ENCODE results near the gene LRMDA.

Gene LRMDA

DNA sequence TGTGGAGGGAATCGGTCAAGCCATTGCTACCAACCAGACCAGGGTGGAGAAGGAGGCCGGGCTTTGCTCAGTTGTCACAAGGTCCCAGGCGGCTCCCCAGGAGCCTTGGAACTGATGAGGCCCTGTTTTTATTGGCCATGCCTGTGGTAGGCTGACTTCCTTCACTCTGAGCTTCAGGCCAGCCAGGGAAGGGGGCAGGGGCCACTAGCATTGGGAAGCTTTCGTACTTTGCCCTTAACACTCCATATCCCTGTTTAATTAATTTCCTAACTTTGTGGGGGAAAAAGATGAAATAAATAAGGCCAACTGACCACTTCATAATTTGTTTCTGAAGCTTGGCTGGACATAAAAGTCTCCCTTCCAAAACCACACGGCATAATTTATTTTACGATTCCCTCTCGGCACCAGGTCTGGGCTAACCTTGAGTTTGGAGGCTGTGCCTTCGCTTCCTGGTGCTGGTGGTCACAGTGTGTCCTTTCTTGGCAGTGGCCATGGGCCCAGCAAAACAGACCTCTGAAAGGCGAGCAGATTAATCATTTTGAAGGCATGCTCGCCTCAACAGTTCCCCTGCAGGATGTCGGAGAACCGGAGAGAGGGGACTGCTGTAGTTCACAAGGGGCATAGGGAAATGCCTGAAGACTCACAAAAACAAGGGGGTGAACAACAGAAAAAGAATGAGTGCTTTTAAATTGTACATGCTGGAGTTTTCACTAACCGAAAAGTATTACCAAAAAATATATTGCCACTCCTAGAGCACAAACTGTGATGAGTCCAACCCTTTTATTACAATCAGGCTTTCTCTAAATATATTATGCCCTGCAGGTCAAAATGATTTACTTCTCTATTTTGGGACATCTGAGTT is 966.0 kb downstream of the LRMDA start:
- DNase-seq = no peak

DNA sequence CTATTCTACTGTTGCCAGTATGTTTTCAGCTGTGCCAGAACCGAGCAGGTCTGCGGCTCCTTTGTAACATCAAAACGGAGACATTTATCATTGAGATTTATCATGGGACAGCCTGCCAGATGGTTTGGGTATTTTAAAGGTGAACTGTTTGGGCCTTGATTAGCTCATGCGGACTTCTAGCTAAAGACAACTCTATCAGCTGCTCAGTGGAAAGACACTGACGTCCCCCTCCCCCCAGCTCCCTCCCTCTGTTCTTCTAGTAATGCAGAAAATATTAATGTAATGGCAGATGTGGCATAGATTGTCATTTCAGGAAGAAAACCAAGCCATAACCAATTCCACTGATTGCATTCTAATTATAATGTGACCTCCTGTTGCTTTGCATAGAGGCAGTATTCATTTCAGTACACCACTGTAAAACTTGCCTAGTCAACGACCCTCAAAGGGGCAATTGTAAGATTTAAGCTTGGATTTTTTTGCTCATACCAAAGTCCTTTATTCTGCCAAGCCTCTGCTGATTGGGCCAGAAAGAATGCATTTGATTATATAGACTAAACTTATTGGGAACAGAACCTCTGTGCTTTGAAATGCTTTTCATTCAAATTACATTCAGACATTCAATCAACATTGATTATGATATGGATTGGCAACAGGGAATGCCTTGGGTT is 966.8 kb downstream of the LRMDA start:
- DNase-seq = no peak

DNA sequence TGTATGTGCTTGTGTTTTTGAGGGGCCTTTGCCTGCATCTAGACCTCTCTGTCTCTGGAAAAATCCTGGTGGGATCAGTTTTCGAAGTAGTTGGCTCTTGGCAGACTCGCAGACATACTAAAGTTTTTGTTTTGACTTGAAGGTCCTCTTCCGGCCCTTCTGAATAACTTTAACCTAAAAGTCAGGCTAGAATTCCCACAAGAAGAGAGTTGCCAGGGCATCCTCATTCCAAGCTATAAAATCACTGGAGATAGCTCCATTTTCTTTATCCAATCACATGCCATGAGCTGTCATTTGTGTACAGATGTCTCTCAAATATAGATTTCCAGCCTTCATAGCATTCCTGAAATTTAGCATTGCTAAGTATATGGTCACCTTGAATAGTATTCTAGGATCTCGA is 967.8 kb downstream of the LRMDA start:
- DNase-seq = no peak

GRCh38 chr10:76401006-76401405 is 969.6 kb downstream of the LRMDA start:
- DNase-seq = no peak

GRCh38 chr10:76403912-76404311 is 972.5 kb downstream of the LRMDA start:
- DNase-seq = no peak

DNA sequence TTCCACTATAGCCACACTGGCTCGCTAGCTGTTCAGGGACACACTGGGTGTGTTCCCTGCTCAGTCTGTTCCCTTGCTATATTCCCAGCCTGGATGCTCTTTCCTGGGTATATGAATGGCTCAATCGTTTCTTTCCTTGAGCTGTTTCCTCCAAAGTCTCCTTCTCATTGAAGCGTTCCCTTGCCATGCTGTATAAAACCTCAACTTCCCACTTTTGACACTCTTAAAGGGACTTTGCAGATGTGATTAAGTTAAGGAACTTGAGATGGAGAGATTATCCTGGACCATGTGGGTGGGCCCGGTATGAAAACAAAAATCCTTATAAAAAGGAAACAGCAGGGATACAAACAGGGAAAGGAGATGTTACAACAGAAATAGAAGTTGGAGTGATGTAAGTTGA is 973.1 kb downstream of the LRMDA start:
- no peak for DNase-seq

DNA sequence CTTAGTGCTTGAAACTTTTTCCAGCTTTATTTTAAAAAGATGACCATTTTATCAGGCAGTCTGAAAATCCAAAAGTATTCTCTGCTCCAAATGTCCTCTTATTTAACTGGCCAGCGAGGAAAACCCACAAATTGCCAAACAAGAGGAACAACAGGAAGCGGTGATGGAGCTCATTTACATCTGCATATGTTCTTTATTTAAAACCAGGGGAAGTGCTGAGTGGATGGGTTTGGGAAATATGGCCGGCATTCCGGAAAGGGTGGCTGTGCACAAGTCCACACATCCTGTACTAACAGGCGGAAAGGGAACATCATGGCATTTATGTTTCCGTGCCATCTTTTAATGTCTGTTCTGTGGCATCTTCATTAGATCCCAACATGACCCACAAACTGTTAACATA is 974.5 kb downstream of the LRMDA start:
- DNase-seq = no peak

- no peak for DNase-seq
Measured at GRCh38 chr10:76408646-76409045, 977.2 kb downstream of the LRMDA start.

GRCh38 chr10:76411729-76412435 is 980.5 kb downstream of the LRMDA start:
- no peak for DNase-seq

- no peak for DNase-seq
Measured at GRCh38 chr10:76415554-76415953, 984.1 kb downstream of the LRMDA start.

DNA sequence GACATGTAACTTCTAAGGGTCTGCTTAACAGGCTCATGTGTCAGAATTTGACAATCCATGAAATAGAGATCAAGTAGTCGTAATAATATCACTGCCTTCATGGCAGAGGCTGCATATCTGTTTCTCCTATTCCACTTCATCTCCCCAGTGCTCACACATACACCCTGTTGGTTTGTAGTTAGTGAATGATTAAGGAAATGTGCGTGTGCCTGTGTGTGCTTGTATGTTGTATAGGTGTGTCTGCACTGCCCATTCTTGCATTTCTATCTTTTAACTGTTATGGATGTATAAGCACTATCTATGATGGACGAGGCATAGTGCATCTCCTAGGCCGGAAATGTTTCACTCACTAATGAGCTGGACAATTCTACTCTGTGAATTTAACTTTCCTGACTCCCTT is 985.2 kb downstream of the LRMDA start:
- DNase-seq = no peak

DNA sequence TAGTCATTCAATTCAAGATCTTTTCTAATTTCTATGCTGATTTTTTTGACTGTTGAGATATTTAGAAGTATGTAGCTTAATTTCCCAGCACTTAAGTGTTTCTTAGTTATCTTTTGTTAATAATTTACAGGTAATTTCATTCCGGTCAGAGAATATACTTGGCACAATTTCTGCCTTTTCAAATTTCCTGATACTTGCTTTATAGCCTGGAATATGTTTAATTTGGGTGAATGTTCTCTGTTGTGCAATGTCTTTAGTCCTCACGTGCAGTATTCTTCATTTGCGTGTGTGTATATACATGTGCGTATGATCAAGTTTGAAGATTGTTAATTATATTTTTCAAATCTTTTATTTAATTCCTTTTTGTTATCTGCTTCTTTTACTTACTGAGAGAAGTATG is 989.3 kb downstream of the LRMDA start:
- no peak for DNase-seq

- no peak for DNase-seq
Measured at GRCh38 chr10:76422769-76423168, 991.3 kb downstream of the LRMDA start.

GRCh38 chr10:76428551-76429367 is 997.3 kb downstream of the LRMDA start:
- DNase-seq = no peak

GRCh38 chr10:76429368-76430060 is 998.1 kb downstream of the LRMDA start:
- no peak for DNase-seq

- DNase-seq = no peak
Measured at GRCh38 chr10:76430061-76430645, 998.7 kb downstream of the LRMDA start.

DNA sequence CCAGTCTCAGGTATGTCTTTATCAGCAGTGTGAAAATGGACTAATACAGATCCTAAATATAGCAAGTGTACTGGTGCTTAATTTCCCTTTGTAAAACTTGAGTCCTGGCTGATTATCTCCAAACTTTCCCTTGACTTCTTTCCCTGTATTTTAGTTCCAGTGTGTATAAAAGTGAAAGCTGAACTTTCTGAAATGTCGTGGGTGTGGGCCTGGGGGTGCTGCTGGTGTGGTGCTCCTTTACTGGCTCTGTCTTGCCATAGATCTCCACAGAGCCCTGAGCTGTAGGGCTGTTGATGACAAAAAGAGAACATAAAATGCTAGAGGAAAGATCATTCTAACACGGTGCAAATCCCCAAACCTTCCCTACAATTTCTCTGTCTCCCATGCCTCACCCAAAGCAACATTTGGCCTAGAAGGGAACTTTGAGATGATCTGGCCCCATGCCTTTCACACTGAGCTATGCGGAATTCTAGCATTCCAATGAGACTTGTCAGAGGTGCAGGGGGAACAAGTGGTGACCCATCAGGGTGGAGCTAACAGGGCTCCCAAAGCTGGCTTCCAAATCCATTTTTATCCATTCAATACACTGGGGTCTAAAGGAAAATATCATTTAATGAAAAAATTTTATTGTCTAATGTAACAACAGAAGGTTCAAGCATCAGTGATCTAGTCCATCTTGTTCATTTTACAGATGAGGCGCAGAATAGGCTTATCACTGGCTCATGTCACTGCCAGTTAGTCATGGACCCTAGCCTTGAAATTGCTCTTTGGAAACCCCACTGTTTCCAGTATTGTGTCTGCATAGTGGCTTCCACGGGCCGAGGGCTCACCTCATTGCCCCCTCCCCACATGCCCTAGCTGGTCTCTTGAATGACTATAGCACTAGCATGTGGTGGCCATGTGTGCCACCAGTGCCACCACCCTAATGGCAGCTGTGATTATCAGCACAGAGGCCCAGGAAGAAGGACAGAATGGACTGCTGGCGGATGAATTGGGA is 1000.9 kb downstream of the LRMDA start:
- no peak for DNase-seq

DNA sequence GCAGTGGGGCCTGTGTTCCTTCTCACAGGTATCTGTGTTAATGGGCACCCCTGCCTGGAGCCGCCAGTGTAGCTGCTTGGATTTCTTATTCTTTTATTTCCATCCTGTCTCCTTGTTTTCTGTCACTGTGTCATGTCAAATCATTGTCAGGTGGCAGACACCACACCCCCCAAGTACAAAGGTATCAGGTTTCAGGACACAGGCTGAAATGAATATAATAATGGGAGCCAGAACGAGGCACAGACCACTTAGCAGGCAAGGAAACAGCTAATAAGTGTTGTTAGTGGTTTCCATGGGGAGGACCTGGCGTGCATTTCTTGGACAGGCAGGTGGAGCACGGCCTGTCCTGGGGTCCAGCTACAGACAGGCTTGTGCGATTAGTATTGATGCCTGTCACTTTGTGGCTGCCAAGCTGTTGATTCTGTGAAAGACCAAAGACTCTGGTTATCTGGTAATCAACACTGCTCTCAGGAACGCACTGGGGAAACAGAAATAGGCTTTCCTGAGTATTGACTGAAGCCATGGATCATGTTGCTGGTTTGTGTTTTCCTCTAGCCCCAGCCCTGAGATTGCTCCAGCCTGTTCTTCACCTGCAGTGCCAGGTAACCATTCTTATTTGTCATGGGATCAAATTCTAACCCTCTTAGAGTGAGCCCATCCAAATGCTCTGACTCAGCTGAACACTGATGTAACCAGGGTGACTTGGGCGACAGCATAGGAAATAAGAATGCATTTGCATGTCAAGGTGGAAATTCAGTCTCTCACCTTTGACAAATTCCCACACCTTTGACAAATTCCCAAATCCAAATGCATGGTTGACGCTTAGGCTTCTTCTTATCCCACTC is 1002.0 kb downstream of the LRMDA start:
- no peak for DNase-seq

DNA sequence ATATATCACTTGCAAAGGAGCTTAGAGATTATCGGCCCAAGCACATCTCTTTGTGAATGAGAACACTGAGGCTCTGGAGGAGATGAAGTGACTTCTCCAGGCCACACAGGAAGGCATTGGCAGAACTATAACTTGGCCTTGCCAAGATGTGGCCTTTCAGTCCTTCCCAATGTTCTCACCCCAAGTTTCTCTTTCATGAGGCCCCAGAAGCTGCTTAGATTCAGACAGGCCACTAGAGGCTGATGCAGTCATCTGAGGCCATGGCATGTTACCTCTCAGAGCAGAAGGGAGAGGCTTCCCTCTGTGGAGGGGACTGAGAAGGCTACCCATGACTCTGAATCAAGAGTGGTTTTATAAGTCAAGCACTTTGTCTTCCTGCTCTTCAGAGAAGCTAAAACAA is 1003.7 kb downstream of the LRMDA start:
- no peak for DNase-seq

DNA sequence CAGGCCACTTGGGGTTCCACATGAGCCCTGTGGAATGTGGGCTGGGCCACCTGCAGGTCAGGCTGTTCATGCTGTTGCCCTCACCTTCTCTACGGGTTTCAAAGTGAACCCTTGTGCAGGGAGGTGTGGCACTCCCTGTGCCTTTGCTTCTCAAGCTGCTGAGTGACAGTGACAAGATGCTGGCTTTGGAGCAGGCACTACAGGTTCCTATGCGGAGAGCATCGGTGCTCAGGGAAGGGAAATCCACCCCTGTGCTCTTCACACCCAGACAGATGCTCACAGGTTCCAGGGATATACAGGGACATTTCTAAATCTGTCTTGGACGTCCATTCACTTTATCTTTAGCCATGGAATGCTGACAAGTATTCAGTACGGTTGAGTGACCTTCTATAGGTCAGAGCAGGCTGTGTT is 1005.0 kb downstream of the LRMDA start:
- DNase-seq = no peak

Data from GOT3 (cell line).